ENCODE measurements around the gene ABCB10. TPM values are rescaled to one million over a fixed set of nuclear protein-coding genes. Genes with fewer than 3 reads are reported as not detected.

The ABCB10 gene
- total and polyA plus RNA-seq, 2 donors (not counting 1 experiment from before 2014, with no cell fraction given), result 11.3 to 14.9 TPM

GRCh38 chr1:229535230-229535629 is 23.3 kb downstream of the ABCB10 start:
- H3K27ac ChIP-seq (ENCODE audit: insufficient read depth, low read length), result no peak overlapping the region
- no peak for DNase-seq (ENCODE audit: low read depth in 2 of 2)

GRCh38 chr1:229531326-229531725 is 27.2 kb downstream of the ABCB10 start:
- Histone ChIP-seq H3K9me3 (ENCODE audit: control insufficient read depth, insufficient read depth, low read depth, low read length) (no peaks in the 10 kb centered on the region), H4K20me1 (ENCODE audit: control insufficient read depth, extremely low read depth, insufficient read depth, low read length) (no peaks in the 10 kb centered on the region), H3K36me3 (ENCODE audit: control insufficient read depth, insufficient read depth, low read length) (peaks cover 7% of the 10 kb centered on the region), H2AFZ (ENCODE audit: low read length) (no peak overlapping the region), H3K79me2 (ENCODE audit: control insufficient read depth, insufficient read depth, low read length) (no peaks in the 10 kb centered on the region), H3K4me2 (ENCODE audit: extremely low read depth, insufficient read depth, low read length) (no peak overlapping the region), H3K27me3 (ENCODE audit: control insufficient read depth, insufficient read depth, low read length) (no peaks in the 10 kb centered on the region), H3K4me1 (ENCODE audit: control insufficient read depth, extremely low read depth, insufficient read depth, low read length) (no peaks in the 10 kb centered on the region), H3K9ac (ENCODE audit: insufficient read depth, low read length) (no peak overlapping the region), H3K27ac (ENCODE audit: insufficient read depth, low read length) (no peak overlapping the region), H3K4me3 (replicated peaks in 1 of 4; ENCODE audit: control extremely low read depth in 1 of 4, insufficient read depth in 1 of 4, low read depth in 3 of 4, low read length in 4 of 4) (no peak overlapping the region)
- TF ChIP-seq CTCF (conservative IDR thresholded peaks at IDR 0.05 in 1 of 2, IDR thresholded peaks at IDR 0.05 in 1 of 2; ENCODE audit: low read depth in 1 of 2, low read length in 2 of 2) (no peak), EZH2 (IDR thresholded peaks at IDR 0.05; ENCODE audit: low read length, missing control alignments) (no peak)
- no peak for DNase-seq (ENCODE audit: low read depth in 2 of 2)

More at GRCh38 chr1:229535230-229535629, 23.3 kb downstream of the ABCB10 start:
- Histone ChIP-seq H3K4me2 (ENCODE audit: extremely low read depth, insufficient read depth, low read length) (no peak overlapping the region), H3K36me3 (ENCODE audit: control insufficient read depth, insufficient read depth, low read length) (peaks cover 2% of the 10 kb centered on the region), H4K20me1 (ENCODE audit: control insufficient read depth, extremely low read depth, insufficient read depth, low read length) (no peaks in the 10 kb centered on the region), H2AFZ (ENCODE audit: low read length) (no peak overlapping the region), H3K4me3 (replicated peaks in 1 of 4; ENCODE audit: control extremely low read depth in 1 of 4, insufficient read depth in 1 of 4, low read depth in 3 of 4, low read length in 4 of 4) (no peak overlapping the region), H3K4me1 (ENCODE audit: control insufficient read depth, extremely low read depth, insufficient read depth, low read length) (no peaks in the 10 kb centered on the region), H3K27me3 (ENCODE audit: control insufficient read depth, insufficient read depth, low read length) (no peaks in the 10 kb centered on the region), H3K9me3 (ENCODE audit: control insufficient read depth, insufficient read depth, low read depth, low read length) (no peaks in the 10 kb centered on the region), H3K79me2 (ENCODE audit: control insufficient read depth, insufficient read depth, low read length) (no peaks in the 10 kb centered on the region), H3K9ac (ENCODE audit: insufficient read depth, low read length) (no peak overlapping the region)
- no peak for TF ChIP-seq EZH2 (IDR thresholded peaks at IDR 0.05; ENCODE audit: low read length, missing control alignments)

DNA sequence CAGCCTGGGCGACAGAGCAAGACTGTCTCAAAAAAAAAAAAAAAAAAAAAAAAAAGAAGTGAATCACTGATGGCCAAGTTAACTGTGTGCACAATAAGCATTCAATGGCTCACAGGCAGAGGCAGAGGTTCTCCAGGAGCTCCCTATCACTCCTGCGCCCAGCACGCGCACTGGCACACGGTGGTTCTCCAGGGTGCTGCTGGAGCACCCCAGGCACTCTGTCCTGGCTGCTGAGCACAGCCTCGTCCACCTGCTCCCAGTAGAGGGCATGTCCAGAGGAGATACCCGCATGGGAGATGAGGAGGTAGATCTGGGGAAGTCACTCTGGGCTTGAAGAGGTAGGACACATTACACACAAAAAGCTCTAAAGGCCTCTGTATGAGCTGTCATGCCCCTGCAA is 28.9 kb downstream of the ABCB10 start:
- H3K27me3 ChIP-seq (ENCODE audit: control insufficient read depth, insufficient read depth, low read length), result no peaks in the 10 kb centered on the region
- H4K20me1 ChIP-seq (ENCODE audit: control insufficient read depth, extremely low read depth, insufficient read depth, low read length), result no peaks in the 10 kb centered on the region
- H3K4me1 ChIP-seq (ENCODE audit: control insufficient read depth, extremely low read depth, insufficient read depth, low read length), result no peaks in the 10 kb centered on the region
- H3K9ac ChIP-seq (ENCODE audit: insufficient read depth, low read length), result no peak overlapping the region
- peaks cover 7% of the 10 kb centered on the region for H3K36me3 ChIP-seq (ENCODE audit: control insufficient read depth, insufficient read depth, low read length)
- H2AFZ ChIP-seq (ENCODE audit: low read length), result no peak overlapping the region
- no peak overlapping the region for H3K4me2 ChIP-seq (ENCODE audit: extremely low read depth, insufficient read depth, low read length)
- H3K27ac ChIP-seq (ENCODE audit: insufficient read depth, low read length), result no peak overlapping the region
- no peak for DNase-seq (ENCODE audit: low read depth in 2 of 2)
- H3K79me2 ChIP-seq (ENCODE audit: control insufficient read depth, insufficient read depth, low read length), result no peaks in the 10 kb centered on the region
- H3K9me3 ChIP-seq (ENCODE audit: control insufficient read depth, insufficient read depth, low read depth, low read length), result no peaks in the 10 kb centered on the region
- TF ChIP-seq CTCF (conservative IDR thresholded peaks at IDR 0.05 in 1 of 2, IDR thresholded peaks at IDR 0.05 in 1 of 2; ENCODE audit: low read depth in 1 of 2, low read length in 2 of 2) (no peak), EZH2 (IDR thresholded peaks at IDR 0.05; ENCODE audit: low read length, missing control alignments) (no peak)
- H3K4me3 ChIP-seq (replicated peaks in 1 of 4; ENCODE audit: control extremely low read depth in 1 of 4, insufficient read depth in 1 of 4, low read depth in 3 of 4, low read length in 4 of 4), result no peak overlapping the region

All from fibroblast of lung (primary cell).